GM23248 (cell line): Measurements from ENCODE around the gene CSRP3. TPM values are rescaled to one million over a fixed set of nuclear protein-coding genes. Genes with fewer than 3 reads are reported as not detected.
"Not testable (repeated sequence)": the region's sequence is repeated elsewhere in the genome, so short reads cannot be mapped to it uniquely, and the experiment has no call there.

ENCODE experiments used
- DNase-seq: peaks from one replicate; pipeline ENCODE4 v3.0.0-alpha.2; 2015
- H2AFZ ChIP-seq: fragments of 200-600 bp; sonication (generic); 2 replicates; pipeline ENCODE4 v1.6.1; 2016; ENCODE audit warnings: antibody characterized with exemption
- H3F3A ChIP-seq: fragments of 200-600 bp; sonication (generic); 2 replicates; pipeline ENCODE4 v1.6.1; 2016; ENCODE audit warnings: mild to moderate bottlenecking, antibody characterized with exemption, mixed run types; ENCODE audit not compliant: insufficient read depth
- H3K27ac ChIP-seq: fragments of 200-600 bp; sonication (generic); 2 replicates; pipeline ENCODE4 v1.5.1; 2016; ENCODE audit warnings: mild to moderate bottlenecking
- H3K27me3 ChIP-seq: fragments of 200-600 bp; sonication (generic); replicated peaks from 2 replicates; pipeline ENCODE4 v1.6.1; 2016; ENCODE audit warnings: mild to moderate bottlenecking; ENCODE audit not compliant: insufficient read depth
- H3K36me3 ChIP-seq: fragments of 200-600 bp; sonication (generic); 2 replicates; pipeline ENCODE4 v1.6.1; 2016; ENCODE audit warnings: low read depth, mild to moderate bottlenecking
- H3K4me1 ChIP-seq: fragments of 200-600 bp; sonication (generic); 2 replicates; pipeline ENCODE4 v1.6.1; 2016; ENCODE audit warnings: mild to moderate bottlenecking; ENCODE audit not compliant: insufficient read depth
- H3K4me2 ChIP-seq: fragments of 200-600 bp; sonication (generic); one replicate; pipeline ENCODE4 v1.6.1; 2016; ENCODE audit warnings: mild to moderate bottlenecking; ENCODE audit not compliant: unreplicated experiment
- H3K4me3 ChIP-seq: fragments of 200-600 bp; sonication (generic); 2 replicates; pipeline ENCODE4 v1.5.1; 2016; ENCODE audit warnings: mild to moderate bottlenecking
- H3K79me2 ChIP-seq: fragments of 200-600 bp; sonication (generic); 2 replicates; pipeline ENCODE4 v1.6.1; 2016; ENCODE audit warnings: mild to moderate bottlenecking; ENCODE audit not compliant: insufficient read depth
- H3K9ac ChIP-seq: fragments of 200-600 bp; sonication (generic); 2 replicates; pipeline ENCODE4 v1.6.1; 2016; ENCODE audit warnings: mild to moderate bottlenecking
- H3K9me2 ChIP-seq: fragments of 200-600 bp; sonication (generic); 2 replicates; pipeline ENCODE4 v1.6.1; 2016; ENCODE audit warnings: mixed run types, mild to moderate bottlenecking, moderate library complexity; ENCODE audit not compliant: insufficient read depth
- H3K9me3 ChIP-seq: fragments of 200-600 bp; sonication (generic); one replicate; pipeline ENCODE4 v1.6.1; 2017; ENCODE audit warnings: low read depth
- H4K20me1 ChIP-seq: fragments of 200-600 bp; sonication (generic); 2 replicates; pipeline ENCODE4 v1.6.0; 2016; ENCODE audit not compliant: insufficient read depth
- EZH2 ChIP-seq: fragments of 200-600 bp; sonication (generic); IDR thresholded peaks from 2 replicates; pipeline ENCODE4 v1.6.1; 2018; ENCODE audit warnings: antibody characterized with exemption, mild to moderate bottlenecking; ENCODE audit not compliant: insufficient read depth, poor library complexity, severe bottlenecking
- EZH2phosphoT487 ChIP-seq: fragments of 200-600 bp; sonication (generic); IDR thresholded peaks from 2 replicates; pipeline ENCODE4 v1.6.1; 2018; ENCODE audit warnings: antibody characterized with exemption, moderate library complexity, mild to moderate bottlenecking, low read depth; ENCODE audit not compliant: insufficient read depth
- WGBS, 2 experiments: methylation state at CpG; one replicate each; pipeline ENCODE4 v1.1.6; 2015 to 2017; ENCODE audit warnings: low lambda C conversion rate in 2 of 2, low coverage in 1 of 2; ENCODE audit errors: missing lambda C conversion rate in 2 of 2; 5-methylcytosine and 5-hydroxymethylcytosine counted together
- in situ Hi-C: fragments of 300-500 bp; cut with MboI; formaldehyde crosslinking; loops from 2 replicates; pipeline ENCODE4 v1.15.0; 2020
- polyA plus RNA-seq: library from polyadenylated mRNA; unstranded; fragments of >200 nt; fragmentation: Nextera tagmentation; extraction: Ambion mirVana; gene quantifications from 2 replicates; pipeline ENCODE4 v1.2.1, GENCODE V29; 2016
- total RNA-seq: library from RNA; depleted of rRNA; stranded (reverse); fragments of >200 nt; shearing (Covaris generic); gene quantifications from 2 replicates; pipeline ENCODE4 v1.2.3, GENCODE V29; 2014; rRNA removed

Gene CSRP3
- total and polyA plus RNA-seq, 2 experiments from 2014 or later, result not detected

- Histone ChIP-seq H3K9me2 (no peaks in the 10 kb centered on the region), H4K20me1 (no peaks in the 10 kb centered on the region), H3K9me3 (no peaks in the 10 kb centered on the region), H3K4me2 (no peak overlapping the region), H3K27me3 (no peaks in the 10 kb centered on the region), H3K4me3 (no peak overlapping the region), H3K9ac (no peak overlapping the region), H3K4me1 (no peaks in the 10 kb centered on the region), H3K79me2 (no peaks in the 10 kb centered on the region), H3K27ac (no peak overlapping the region), H3F3A (no peaks in the 10 kb centered on the region), H2AFZ (no peak overlapping the region), H3K36me3 (peaks cover 23% of the 10 kb centered on the region; the same call in 1 of the 2 replicates)
- in situ Hi-C loops, result no loop called here
- DNase-seq, result no peak
- 94 to 98% methylated on average over 6 of the region's 6 CpGs for WGBS, 2 experiments
- TF ChIP-seq EZH2 (no peak), EZH2phosphoT487 (no peak)
Observed at GRCh38 chr11:19160847-19161246, 40.9 kb downstream of the CSRP3 start.

DNA sequence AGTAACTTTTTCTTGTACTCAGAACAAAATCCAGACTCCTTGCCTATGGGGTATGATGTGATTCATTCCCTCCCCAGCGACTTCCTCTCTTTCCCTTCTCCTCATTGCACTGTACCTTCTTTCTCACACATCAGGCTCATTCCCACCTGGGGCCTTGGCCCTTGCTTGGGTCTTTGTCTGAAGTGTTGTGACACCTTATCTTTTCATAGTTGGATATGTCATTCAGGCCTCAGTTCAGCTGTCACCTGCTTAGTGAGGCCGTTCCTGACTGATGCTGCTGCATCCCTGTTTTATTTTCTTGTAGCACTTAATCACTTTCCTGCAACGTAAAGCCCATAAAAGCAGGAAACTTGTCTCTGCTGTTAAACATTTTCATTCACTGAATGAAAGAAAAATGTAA is 44.9 kb downstream of the CSRP3 start:
- Histone ChIP-seq H3F3A (no peaks in the 10 kb centered on the region), H3K4me3 (no peak overlapping the region), H3K27me3 (no peaks in the 10 kb centered on the region), H3K27ac (no peak overlapping the region), H3K36me3 (peaks cover 23% of the 10 kb centered on the region; the same call in 1 of the 2 replicates), H3K9me3 (no peaks in the 10 kb centered on the region), H3K9ac (no peak overlapping the region), H3K4me2 (no peak overlapping the region), H2AFZ (no peak overlapping the region), H3K9me2 (no peaks in the 10 kb centered on the region), H4K20me1 (no peaks in the 10 kb centered on the region), H3K79me2 (no peaks in the 10 kb centered on the region), H3K4me1 (no peaks in the 10 kb centered on the region)
- in situ Hi-C loops, result no loop called here
- 62 to 64% methylated on average over 3 of the region's 3 CpGs for WGBS, 2 experiments
- DNase-seq, result no peak
- TF ChIP-seq EZH2 (no peak), EZH2phosphoT487 (no peak)

GRCh38 chr11:19145319-19145718 is 56.5 kb downstream of the CSRP3 start:
- Histone ChIP-seq H2AFZ (no peak overlapping the region), H3K9me3 (no peaks in the 10 kb centered on the region), H4K20me1 (no peaks in the 10 kb centered on the region), H3K9ac (no peak overlapping the region), H3K79me2 (no peaks in the 10 kb centered on the region), H3K9me2 (no peaks in the 10 kb centered on the region), H3K27me3 (no peaks in the 10 kb centered on the region), H3K36me3 (peaks cover 10% of the 10 kb centered on the region; the same call in 1 of the 2 replicates), H3F3A (no peaks in the 10 kb centered on the region), H3K4me2 (no peak overlapping the region), H3K4me3 (no peak overlapping the region), H3K27ac (no peak overlapping the region), H3K4me1 (no peaks in the 10 kb centered on the region)
- WGBS, 2 experiments, result 65 to 67% methylated on average over 3 of the region's 3 CpGs
- in situ Hi-C loops, result no loop called here
- TF ChIP-seq EZH2, result no peak
- TF ChIP-seq EZH2phosphoT487, result no peak
- no peak for DNase-seq

GRCh38 chr11:19136884-19137283 is 64.9 kb downstream of the CSRP3 start:
- H2AFZ ChIP-seq, H3K9me2 ChIP-seq, H3K36me3 ChIP-seq, H3K27ac ChIP-seq, H4K20me1 ChIP-seq, H3K79me2 ChIP-seq, H3K9me3 ChIP-seq, H3K4me2 ChIP-seq, H3K4me3 ChIP-seq, H3K4me1 ChIP-seq, in situ Hi-C loops, DNase-seq, H3K27me3 ChIP-seq, H3K9ac ChIP-seq, H3F3A ChIP-seq: not testable (repeated sequence)
- 94 to 98% methylated on average over 4 of the region's 4 CpGs for WGBS, 2 experiments

DNA sequence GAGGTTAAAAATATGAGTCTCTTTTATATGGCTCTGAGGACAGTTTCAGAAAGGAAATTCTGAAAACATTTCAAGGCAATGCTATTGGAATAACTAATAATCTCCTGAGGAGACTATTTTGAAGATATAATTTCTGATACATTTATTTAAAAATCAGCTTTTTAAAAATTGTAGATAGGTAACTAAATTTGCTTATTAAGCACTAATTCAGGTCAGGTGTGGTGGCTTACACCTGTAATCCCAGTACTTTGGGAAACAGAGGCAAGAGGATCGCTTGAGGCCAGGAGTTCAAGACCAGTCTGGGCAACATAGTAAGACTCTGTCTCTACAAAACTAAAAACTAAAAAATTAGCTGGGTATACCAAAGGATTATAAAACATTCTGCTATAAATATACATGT is 67.8 kb downstream of the CSRP3 start:
- Histone ChIP-seq H3K36me3 (no peaks in the 10 kb centered on the region), H3K9me2 (no peaks in the 10 kb centered on the region), H3K4me1 (no peaks in the 10 kb centered on the region), H2AFZ (no peak overlapping the region), H3K27ac (no peak overlapping the region), H3F3A (no peaks in the 10 kb centered on the region), H3K9ac (no peak overlapping the region), H4K20me1 (no peaks in the 10 kb centered on the region), H3K4me2 (no peak overlapping the region), H3K27me3 (no peaks in the 10 kb centered on the region), H3K9me3 (no peaks in the 10 kb centered on the region), H3K79me2 (peaks cover 8% of the 10 kb centered on the region; the same call in 1 of the 2 replicates), H3K4me3 (no peak overlapping the region)
- in situ Hi-C loops, result no loop called here
- DNase-seq, result no peak
- no peak for TF ChIP-seq EZH2
- TF ChIP-seq EZH2phosphoT487, result no peak
- 96 to 100% methylated on average over 1 of the region's 1 CpG for WGBS, 2 experiments

Other genes starting within 250 kb of the CSRP3 start
- not detected in 2 replicates for gene MRGPRX2, start 141.3 kb downstream of the CSRP3 start, total RNA-seq
- not detected in 2 replicates for gene MRGPRX2, start 141.3 kb downstream of the CSRP3 start, polyA plus RNA-seq
- gene ZDHHC13, start 84.8 kb downstream of the CSRP3 start, total RNA-seq, result 10.9 and 11.0 TPM in 2 replicates
- 11.6 and 12.5 TPM in 2 replicates for gene ZDHHC13, start 84.8 kb downstream of the CSRP3 start, polyA plus RNA-seq
- gene E2F8, start 39.0 kb upstream of the CSRP3 start, total RNA-seq, result 0.13 and 0.76 TPM in 2 replicates
- 1.1 and 1.4 TPM in 2 replicates for gene E2F8, start 39.0 kb upstream of the CSRP3 start, polyA plus RNA-seq